K562 (cell line): ENCODE data around the gene STX12. TPM values are rescaled to one million over a fixed set of nuclear protein-coding genes. Genes with fewer than 3 reads are reported as not detected.

Experiments
- DPF2 ChIP-seq: fragments of 450-650 bp; IDR thresholded peaks from 2 replicates; pipeline ENCODE4 v1.6.1; 2016
- FOXK1 ChIP-seq: sonication (generic); formaldehyde crosslinking; IDR thresholded peaks from 2 replicates; pipeline ENCODE4 v1.8.0; 2022; ENCODE audit warnings: missing genetic modification reagents, mild to moderate bottlenecking, borderline replicate concordance
- GMEB1 ChIP-seq: fragments of 250-450 bp; sonication (Bioruptor Pico); IDR thresholded peaks from 2 replicates; pipeline ENCODE4 v1.4.0; 2020; ENCODE audit warnings: mild to moderate bottlenecking
- HCFC1 ChIP-seq: IDR thresholded peaks from 2 replicates; pipeline ENCODE4 v1.6.1; 2012; ENCODE audit warnings: low read depth, low read length, improper control_type of control experiment
- JUN ChIP-seq, 2 experiments: sonication (generic) in 1 of 2; formaldehyde crosslinking in 1 of 2; IDR thresholded peaks; 2 replicates each; pipeline versions ENCODE4 v1.6.1 to v1.8.0; 2012 to 2022; ENCODE audit warnings: borderline replicate concordance in 2 of 2, mild to moderate bottlenecking in 2 of 2, improper control_type of control experiment in 1 of 2, low read depth in 1 of 2, low read length in 1 of 2, missing genetic modification reagents in 1 of 2
- MEF2A ChIP-seq: IDR thresholded peaks from 2 replicates; pipeline ENCODE4 v1.6.1; 2011; ENCODE audit warnings: low read depth, mild to moderate bottlenecking, low read length, moderate library complexity; ENCODE audit not compliant: control insufficient read depth
- NR0B1 ChIP-seq: fragments of 450-650 bp; IDR thresholded peaks from one replicate; pipeline ENCODE4 v1.6.1; 2018; ENCODE audit warnings: mild to moderate bottlenecking, moderate library complexity; ENCODE audit not compliant: partially characterized antibody
- RREB1 ChIP-seq: fragments of 250-450 bp; sonication (Bioruptor Pico); IDR thresholded peaks from 2 replicates; pipeline ENCODE4 v1.4.0; 2020
- TCF7 ChIP-seq: sonication (generic); IDR thresholded peaks from 2 replicates; pipeline ENCODE4 v1.6.1; 2016; ENCODE audit warnings: antibody characterized with exemption, borderline replicate concordance
- UBTF ChIP-seq, 2 experiments: IDR thresholded peaks; 2 replicates each; pipeline ENCODE4 v1.6.1; 2012; ENCODE audit warnings: improper control_type of control experiment in 2 of 2, low read depth in 2 of 2, low read length in 2 of 2, borderline replicate concordance in 1 of 2
- ZNF316 ChIP-seq: fragments of 450-650 bp; IDR thresholded peaks from 2 replicates; pipeline ENCODE4 v1.6.1; 2016
- ZNF778 ChIP-seq: fragments of 450-650 bp; formaldehyde crosslinking; IDR thresholded peaks from 2 replicates; pipeline ENCODE4 v1.4.0; 2020; ENCODE audit warnings: mild to moderate bottlenecking, moderate library complexity
- polyA plus RNA-seq, 8 experiments: library from polyadenylated mRNA; depleted of rRNA in 4 of 8; stranded (reverse) in 5 of 8; unstranded in 3 of 8; fragments of >200 nt; fragmentation: Nextera tagmentation in 2 of 8; fragmentation: Illumina TruSeq in 1 of 8; extraction: Ambion mirVana in 2 of 8; extraction: Trizol in 1 of 8; gene quantifications; 2 replicates each; pipeline versions ENCODE4 v1.2.1 to v1.2.3, GENCODE V29; 2011 to 2014; ENCODE audit warnings: inconsistent platforms in 1 of 8, missing spikeins in 1 of 8
- total RNA-seq, 7 experiments: library from RNA; depleted of rRNA in 6 of 7; stranded (reverse); fragments of >200 nt in 6 of 7; fragmentation: Illumina TruSeq in 2 of 7; extraction: Trizol in 2 of 7; gene quantifications; 2 replicates each; pipeline versions ENCODE4 v1.2.1 to v1.2.3, GENCODE V29; 2011 to 2021; ENCODE audit warnings: low replicate concordance in 1 of 7

The STX12 gene
- total and polyA plus RNA-seq, 9 of the 15 experiments (the other 6 are each of a cell fraction or from before 2014, with no cell fraction given): 16.9 to 31.3 (median 25.7) TPM

DNA sequence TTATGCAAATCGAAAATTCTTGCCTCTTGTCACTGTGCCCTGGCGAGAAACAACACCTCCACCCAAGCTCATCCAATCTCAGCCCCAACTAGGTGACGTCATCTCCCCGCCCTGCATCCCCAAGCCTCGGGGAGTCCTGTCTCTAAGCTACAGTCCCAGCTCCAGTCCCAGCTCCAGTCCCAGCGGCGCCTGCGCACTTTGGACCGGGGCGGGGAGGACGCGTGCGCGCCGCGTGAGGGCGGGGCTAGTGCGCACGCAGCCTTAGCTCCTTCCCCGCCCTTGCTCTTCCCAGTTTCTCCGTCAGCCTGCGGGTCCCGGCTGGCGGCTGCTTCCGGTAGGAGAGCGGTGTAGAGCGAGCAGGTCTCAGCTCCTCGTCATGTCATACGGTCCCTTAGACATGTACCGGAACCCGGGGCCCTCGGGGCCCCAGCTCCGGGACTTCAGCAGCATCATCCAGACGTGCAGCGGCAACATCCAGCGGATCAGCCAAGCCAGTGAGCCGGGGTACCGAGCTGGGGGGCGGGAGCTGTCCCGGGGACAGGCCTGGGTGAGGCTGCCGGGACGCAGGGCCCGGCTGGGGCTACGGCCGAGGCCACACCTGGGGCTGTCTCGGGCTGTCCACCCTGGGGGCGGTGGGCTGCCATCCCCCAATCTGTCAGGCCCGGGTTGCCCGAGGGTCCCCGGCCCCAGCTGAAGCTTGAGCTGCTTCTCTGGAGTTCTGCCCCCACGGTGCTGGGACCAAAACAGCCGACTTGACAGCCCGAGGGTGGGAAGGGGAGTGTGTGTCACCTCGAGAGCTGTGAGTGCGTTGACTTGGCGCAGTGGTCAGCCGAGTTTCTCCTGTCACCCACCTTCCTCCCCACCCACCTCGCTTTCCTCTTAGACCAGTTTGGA, at the start of gene STX12 (continued):
- peak; percentile 32; the same call in 1 of the 2 replicates for TF ChIP-seq ZNF316
- TF ChIP-seq ZNF778: no peak
- TF ChIP-seq JUN (IDR thresholded peaks at IDR 0.05; ENCODE audit: borderline replicate concordance, low read depth, low read length): peak; percentile 100
- peak; percentile 85; the same call in 1 of the 2 replicates for TF ChIP-seq JUN (CRISPR knock-in tag; IDR thresholded peaks at IDR 0.05; ENCODE audit: borderline replicate concordance)
- peak; percentile 13; the same call in 1 of the 2 replicates for TF ChIP-seq HCFC1
- peak; percentile 63; the same call in 1 of the 2 replicates for TF ChIP-seq DPF2
- TF ChIP-seq GMEB1 (CRISPR knock-in tag): peak; percentile 82
- TF ChIP-seq UBTF (IDR thresholded peaks at IDR 0.05; ENCODE audit: borderline replicate concordance in 1 of 2, low read depth in 2 of 2, low read length in 2 of 2): peak; percentile 9 to 67; a peak in 2 of 4 replicates
- TF ChIP-seq MEF2A: no peak
- TF ChIP-seq RREB1 (CRISPR knock-in tag): peak; percentile 98
- no peak for TF ChIP-seq NR0B1
- TF ChIP-seq FOXK1 (CRISPR knock-in tag): peak; percentile 64; the same call in 1 of the 2 replicates
- TF ChIP-seq TCF7: no peak
